ENCODE measurements around the gene SHLD3.

- TF ChIP-seq CTCF (IDR thresholded peaks at IDR 0.05; ENCODE audit: low read depth, low read length), result no peak
- TF ChIP-seq MAX (IDR thresholded peaks at IDR 0.05; ENCODE audit: low read depth, low read length), result no peak
- TF ChIP-seq POLR2A (IDR thresholded peaks at IDR 0.05; ENCODE audit: extremely low read depth, insufficient read length), result no peak
- no peak for TF ChIP-seq MYC (IDR thresholded peaks at IDR 0.05; ENCODE audit: low read depth, low read length)
These were observed 13.3 kb upstream of the SHLD3 start for GRCh38 chr5:65611524-65611923.

Data from NB4 (cell line).